Inflammatory macrophage (primary cell): Measurements from ENCODE around the gene PIWIL1.

Source experiments
- DNase-seq, 2 donors: peaks; one replicate each; pipeline ENCODE4 v3.0.0-alpha.2; 2020 to 2022

Gene PIWIL1

DNA sequence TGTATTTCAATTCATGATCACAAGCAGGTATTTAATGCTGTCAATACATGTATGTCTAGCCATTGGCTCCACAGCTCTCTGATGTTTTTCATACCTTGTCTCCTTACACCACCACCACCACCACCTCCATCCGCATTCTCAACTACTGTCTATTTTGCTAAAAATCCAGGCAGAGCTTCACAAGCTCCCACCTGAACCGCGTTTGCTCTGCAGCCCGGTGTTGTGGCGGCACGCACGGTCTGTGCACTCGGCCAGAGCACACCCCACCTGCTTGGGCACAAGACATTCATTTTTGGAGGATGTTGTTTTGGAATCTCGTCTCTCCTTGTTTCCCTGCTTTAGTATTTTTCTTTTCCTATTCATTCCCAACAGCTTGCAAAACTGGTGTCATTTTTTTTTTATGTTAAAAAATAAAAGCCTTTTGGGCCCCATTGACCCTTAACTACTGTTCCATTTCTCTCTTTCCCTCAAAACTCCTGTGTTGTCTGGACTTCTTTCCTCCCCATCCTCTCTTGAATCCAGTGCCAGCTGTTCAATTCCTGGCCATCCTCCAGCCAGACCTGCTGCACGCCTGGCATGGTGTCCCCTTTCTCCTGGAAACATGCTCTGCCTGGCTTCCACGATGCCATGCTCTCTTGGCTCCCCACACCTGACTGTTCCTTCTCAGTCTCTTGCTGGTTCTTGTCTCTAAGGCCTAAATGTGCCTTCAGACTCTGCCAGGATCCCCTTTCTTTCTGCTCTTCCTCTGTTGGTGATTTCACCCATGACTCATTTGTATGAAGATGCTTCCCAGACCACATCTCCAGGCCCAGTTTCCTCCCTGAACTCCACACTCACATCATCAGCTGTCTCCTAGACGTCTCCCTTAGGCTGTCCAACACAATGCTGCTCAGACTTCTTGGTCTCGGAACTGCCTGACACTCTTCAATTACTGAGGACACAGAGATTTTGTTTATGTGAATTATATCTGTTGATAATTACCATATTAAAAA is 37.9 kb downstream of the PIWIL1 start:
- no peak for DNase-seq

DNA sequence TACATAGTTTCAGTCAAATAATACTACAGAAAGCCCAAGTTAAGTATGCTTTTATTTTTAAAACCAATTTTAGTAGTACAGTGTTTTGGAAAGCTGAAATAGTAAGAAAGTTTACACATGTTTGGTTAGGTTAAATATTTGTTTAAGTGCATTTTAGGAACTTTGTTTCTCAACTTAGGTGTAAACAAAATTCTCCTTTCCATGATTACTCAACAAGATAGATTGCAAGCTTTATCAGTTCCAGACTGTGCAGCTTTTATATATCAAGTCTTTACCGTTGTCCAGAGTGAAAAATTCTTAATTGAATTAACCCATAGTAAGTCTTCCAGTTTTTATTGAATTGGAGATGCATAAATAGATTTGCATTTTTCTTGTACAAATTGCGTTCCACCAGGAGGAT is 45.1 kb downstream of the PIWIL1 start:
- DNase-seq = no peak

DNA sequence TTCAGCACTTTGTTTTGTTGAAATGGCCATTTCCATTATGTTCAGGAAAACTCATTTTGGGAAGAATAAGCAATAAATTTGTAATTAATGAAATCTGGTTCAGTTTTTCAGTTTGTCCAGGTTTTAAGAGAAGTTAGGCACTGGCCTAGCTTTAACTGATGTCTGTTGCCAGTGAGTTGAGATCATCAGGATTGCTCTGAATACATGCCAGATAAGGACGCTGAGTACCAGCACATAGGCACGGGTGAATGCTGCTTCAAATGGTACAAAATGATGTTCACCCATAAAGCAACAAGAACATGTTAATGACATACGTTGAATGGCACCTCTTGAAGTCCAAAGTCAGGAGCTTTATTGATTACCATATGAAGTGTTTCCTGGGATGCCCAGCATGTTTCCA is 46.5 kb downstream of the PIWIL1 start:
- no peak for DNase-seq

DNA sequence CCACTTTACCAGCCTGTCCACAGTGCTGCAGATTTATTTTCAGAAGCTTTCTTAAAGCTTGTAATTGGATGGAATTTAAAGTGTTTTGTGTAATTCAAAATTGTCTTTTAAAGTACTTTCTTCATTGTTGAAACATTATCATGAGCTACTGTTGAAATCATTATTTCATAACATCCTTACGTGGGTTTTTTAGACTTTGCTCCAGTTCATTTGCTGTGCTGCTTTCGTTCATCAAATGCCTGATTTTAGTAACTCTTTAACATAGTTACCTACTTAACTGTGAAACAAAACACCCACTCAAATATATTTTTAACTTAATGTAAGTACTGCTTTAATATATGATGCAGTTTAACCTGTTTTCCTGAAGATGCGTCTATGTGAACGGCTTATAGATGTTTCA is 47.5 kb downstream of the PIWIL1 start:
- DNase-seq = no peak

DNA sequence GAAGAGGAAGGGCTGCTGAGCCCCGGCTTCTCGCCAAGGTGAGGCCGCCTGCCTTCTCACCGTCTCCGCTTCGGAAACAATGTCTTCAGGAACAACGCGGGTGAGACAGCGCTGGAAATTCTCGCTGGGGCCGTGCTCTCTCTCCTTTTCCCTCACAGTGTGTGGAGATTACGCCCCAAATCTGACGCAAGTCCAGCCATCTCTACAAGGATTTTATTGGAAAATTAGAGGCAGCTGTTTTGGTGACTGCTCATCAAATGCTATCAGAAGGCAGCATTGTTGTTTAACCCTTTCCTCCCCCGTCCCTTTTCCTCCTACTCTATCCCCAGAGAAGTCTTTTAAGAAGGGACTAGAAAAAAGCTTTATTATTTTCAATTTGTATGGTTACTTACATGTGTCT is 53.5 kb downstream of the PIWIL1 start:
- no peak for DNase-seq

- no peak for DNase-seq
Measured at GRCh38 chr12:130394906-130395305, 57.2 kb downstream of the PIWIL1 start.

GRCh38 chr12:130396667-130397066 is 59.0 kb downstream of the PIWIL1 start:
- no peak for DNase-seq

GRCh38 chr12:130398100-130398848 is 60.6 kb downstream of the PIWIL1 start:
- DNase-seq = no peak

DNA sequence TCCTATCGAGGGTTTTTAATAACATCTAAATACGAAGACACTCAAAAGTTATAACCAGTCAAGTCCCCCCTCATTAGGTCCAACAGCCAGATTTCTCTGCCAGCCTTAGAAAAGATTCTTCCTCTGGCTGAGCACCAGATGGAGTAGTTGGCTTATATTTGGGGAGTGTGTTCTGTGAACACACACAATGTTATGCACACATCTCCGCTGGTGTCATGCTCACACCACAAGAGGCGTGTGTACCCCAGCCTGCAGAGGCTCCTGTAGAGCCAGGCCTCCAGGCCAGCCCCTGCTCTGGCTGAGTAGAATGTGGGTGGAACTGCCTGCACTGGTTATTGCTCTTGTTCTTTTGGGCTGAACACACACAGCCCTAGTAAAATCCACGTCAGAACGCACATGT is 64.0 kb downstream of the PIWIL1 start:
- DNase-seq = no peak

DNA sequence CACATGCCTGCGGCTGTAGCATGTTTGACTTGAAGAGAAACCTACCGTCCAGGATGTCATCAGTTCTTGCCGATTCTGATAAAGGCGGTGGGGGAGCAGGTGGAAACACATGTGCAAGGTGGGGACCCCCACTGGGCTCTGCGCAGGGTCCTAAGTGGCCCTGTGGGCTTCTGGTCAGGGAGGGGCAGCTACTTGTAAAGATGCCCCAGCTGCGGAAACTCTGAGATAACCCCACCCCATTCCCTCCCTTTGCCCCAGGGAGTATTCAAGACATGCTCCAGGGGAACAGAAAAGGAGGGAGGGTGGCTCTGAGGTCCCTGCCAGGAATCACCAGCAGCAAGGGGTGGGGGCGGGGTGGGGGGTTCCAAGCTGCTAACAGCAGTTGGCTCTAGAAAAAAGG is 67.6 kb downstream of the PIWIL1 start:
- no peak for DNase-seq

- DNase-seq = no peak
Measured at GRCh38 chr12:130412384-130412783, 74.7 kb downstream of the PIWIL1 start.

DNA sequence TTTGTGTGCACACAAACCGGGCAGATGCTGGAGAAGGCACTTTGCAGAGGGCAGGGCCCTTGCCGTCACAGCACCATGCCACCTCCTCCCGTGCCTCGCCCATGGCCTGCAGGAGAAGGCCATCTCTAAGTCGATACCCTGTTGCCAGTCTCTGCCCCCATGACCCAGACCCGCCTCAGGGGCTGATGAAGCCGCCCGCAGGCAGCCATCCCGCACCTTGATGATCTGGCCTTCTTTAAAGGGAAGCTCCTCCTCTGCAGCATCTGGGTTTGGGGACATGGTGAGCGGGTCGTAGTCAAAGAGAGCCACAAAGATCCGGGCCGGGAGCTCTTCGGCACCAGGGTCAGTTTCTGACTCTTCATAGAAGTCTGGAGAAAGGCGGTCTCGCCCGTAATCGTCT is 76.2 kb downstream of the PIWIL1 start:
- DNase-seq = no peak

DNA sequence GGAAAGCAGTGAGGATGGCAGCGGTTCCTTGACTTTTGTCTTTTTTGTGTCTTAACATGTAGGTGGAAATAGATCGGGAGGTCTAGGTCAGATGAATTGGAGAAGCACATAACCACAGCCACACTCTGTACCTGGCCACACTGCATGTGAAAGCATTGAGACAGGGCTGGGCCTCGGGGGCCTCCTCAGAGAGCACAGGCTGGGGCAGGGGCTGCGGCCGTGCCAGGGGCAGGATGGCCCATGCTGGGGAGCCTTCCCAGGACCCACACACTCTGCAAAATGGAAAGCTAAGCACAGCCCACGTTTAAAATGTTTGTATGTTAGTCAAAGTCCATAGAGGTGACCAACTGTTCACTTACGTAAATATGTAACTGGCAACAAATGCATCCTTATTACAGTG is 76.7 kb downstream of the PIWIL1 start:
- DNase-seq = no peak

DNA sequence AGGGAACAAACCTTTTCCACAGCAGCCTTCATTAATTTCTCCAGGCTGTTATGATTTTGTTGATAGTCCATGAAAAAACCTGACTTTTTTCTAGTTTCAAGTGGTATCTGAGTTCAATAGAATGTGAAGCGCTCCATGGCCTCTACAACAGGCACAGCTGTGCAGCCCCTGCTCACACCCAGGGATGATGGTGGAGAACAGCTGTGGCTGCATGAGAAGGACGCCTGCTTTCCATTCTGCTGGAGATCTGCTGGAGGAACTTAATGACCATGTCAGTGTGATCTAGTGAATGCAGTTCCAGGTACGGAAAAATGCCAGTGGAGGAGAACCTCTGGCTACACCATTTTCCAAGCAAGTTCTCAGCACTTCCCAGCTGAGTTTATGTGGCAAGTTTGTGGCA is 80.6 kb downstream of the PIWIL1 start:
- no peak for DNase-seq

- DNase-seq = no peak
Measured at GRCh38 chr12:130419116-130419515, 81.4 kb downstream of the PIWIL1 start.

DNA sequence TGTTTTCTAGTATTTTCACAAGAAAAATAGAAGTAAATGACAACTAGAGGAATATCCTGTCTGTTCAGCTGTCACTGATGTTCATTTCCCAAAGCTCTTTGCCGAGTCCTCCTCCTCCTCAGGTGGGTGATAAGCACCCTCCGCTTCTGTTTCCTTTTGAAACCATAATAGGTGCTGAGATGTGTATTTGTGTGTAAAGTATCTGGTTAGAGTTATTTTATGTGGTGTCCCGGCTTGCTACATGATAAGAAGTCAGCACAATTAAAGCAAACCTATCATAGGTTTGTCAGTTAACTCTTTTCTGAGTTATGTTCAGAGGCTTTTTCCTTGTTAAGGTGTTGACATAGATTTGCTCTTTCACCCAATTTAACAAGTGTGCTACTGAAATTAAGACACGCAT is 82.4 kb downstream of the PIWIL1 start:
- no peak for DNase-seq

- DNase-seq = no peak
Measured at GRCh38 chr12:130421896-130422295, 84.2 kb downstream of the PIWIL1 start.
